DMS53 treated with DMSO at 0.1 percent for 48 hours (cell line): ENCODE data around the gene CREB3L2.
"Not testable (repeated sequence)": the region's sequence is repeated elsewhere in the genome, so short reads cannot be mapped to it uniquely, and the experiment has no call there.

Source experiments
- DNase-seq: peaks from one replicate; lab custom pipeline; 2025; ENCODE audit not compliant: unreplicated experiment; lab: John Stamatoyannopoulos, UW

Gene CREB3L2

GRCh38 chr7:137935884-137936508, 65.9 kb downstream of the CREB3L2 start:
- DNase-seq = no peak

GRCh38 chr7:137934941-137935883, 66.7 kb downstream of the CREB3L2 start:
- no peak for DNase-seq

GRCh38 chr7:137934176-137934826, 67.6 kb downstream of the CREB3L2 start:
- DNase-seq = no peak

GRCh38 chr7:137933270-137934017, 68.4 kb downstream of the CREB3L2 start:
- no peak for DNase-seq

- DNase-seq = no peak
These were observed 69.0 kb downstream of the CREB3L2 start for GRCh38 chr7:137932881-137933269.

GRCh38 chr7:137931823-137932222, 70.1 kb downstream of the CREB3L2 start:
- DNase-seq = peak; percentile 78

GRCh38 chr7:137930581-137930980, 71.3 kb downstream of the CREB3L2 start:
- no peak for DNase-seq

GRCh38 chr7:137928626-137929025, 73.3 kb downstream of the CREB3L2 start:
- DNase-seq = no peak

- no peak for DNase-seq
These were observed 74.5 kb downstream of the CREB3L2 start for GRCh38 chr7:137927386-137927785.

GRCh38 chr7:137926206-137926605, 75.7 kb downstream of the CREB3L2 start:
- not testable (repeated sequence) for DNase-seq

- no peak for DNase-seq
These were observed 76.1 kb downstream of the CREB3L2 start for GRCh38 chr7:137925754-137926153.

- DNase-seq = no peak
These were observed 76.8 kb downstream of the CREB3L2 start for GRCh38 chr7:137925091-137925490.

- DNase-seq = no peak
These were observed 78.5 kb downstream of the CREB3L2 start for GRCh38 chr7:137923380-137923779.

- DNase-seq = no peak
These were observed 81.1 kb downstream of the CREB3L2 start for GRCh38 chr7:137920637-137921399.

GRCh38 chr7:137919987-137920386, 81.9 kb downstream of the CREB3L2 start:
- no peak for DNase-seq

GRCh38 chr7:137916980-137917645, 84.8 kb downstream of the CREB3L2 start:
- no peak for DNase-seq

GRCh38 chr7:137916564-137916963, 85.3 kb downstream of the CREB3L2 start:
- DNase-seq = no peak

- no peak for DNase-seq
These were observed 86.6 kb downstream of the CREB3L2 start for GRCh38 chr7:137915266-137915665.

GRCh38 chr7:137913985-137914384, 87.9 kb downstream of the CREB3L2 start:
- no peak for DNase-seq

- DNase-seq = no peak
These were observed 92.8 kb downstream of the CREB3L2 start for GRCh38 chr7:137909042-137909441.
